Suprapubic skin (tissue), 3 donors: ENCODE measurements around the gene RNPS1.

Experiments used
- POLR2A ChIP-seq, 2 donors: fragments of 450-650 bp; IDR thresholded peaks; one replicate each; pipeline ENCODE4 v1.6.1; 2017; ENCODE audit warnings: antibody characterized with exemption in 2 of 2, mild to moderate bottlenecking in 2 of 2, moderate library complexity in 2 of 2
- TF ChIP-seq, protein P1 (sequence below), 2 donors: fragments of 200-600 bp in 1 of 2; fragments of 450-650 bp in 1 of 2; sonication (generic) in 1 of 2; IDR thresholded peaks; one replicate each; pipeline ENCODE4 v1.5.1; 2016 to 2019; ENCODE audit warnings: antibody characterized with exemption in 2 of 2, mild to moderate bottlenecking in 1 of 2, moderate library complexity in 1 of 2

- TF ChIP-seq, protein P1, sequence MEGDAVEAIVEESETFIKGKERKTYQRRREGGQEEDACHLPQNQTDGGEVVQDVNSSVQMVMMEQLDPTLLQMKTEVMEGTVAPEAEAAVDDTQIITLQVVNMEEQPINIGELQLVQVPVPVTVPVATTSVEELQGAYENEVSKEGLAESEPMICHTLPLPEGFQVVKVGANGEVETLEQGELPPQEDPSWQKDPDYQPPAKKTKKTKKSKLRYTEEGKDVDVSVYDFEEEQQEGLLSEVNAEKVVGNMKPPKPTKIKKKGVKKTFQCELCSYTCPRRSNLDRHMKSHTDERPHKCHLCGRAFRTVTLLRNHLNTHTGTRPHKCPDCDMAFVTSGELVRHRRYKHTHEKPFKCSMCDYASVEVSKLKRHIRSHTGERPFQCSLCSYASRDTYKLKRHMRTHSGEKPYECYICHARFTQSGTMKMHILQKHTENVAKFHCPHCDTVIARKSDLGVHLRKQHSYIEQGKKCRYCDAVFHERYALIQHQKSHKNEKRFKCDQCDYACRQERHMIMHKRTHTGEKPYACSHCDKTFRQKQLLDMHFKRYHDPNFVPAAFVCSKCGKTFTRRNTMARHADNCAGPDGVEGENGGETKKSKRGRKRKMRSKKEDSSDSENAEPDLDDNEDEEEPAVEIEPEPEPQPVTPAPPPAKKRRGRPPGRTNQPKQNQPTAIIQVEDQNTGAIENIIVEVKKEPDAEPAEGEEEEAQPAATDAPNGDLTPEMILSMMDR (IDR thresholded peaks at IDR 0.05), result no peak
- no peak for TF ChIP-seq POLR2A (IDR thresholded peaks at IDR 0.05)
Measured at GRCh38 chr16:2204416-2205103, 63.4 kb downstream of the RNPS1 start.
